GM23338 (cell line): ENCODE data around the gene BRF1. TPM values are rescaled to one million over a fixed set of nuclear protein-coding genes. Genes with fewer than 3 reads are reported as not detected.
A peak's percentile ranks its signal among the peaks of the same experiment; 100 is the strongest.

ENCODE experiments used
- ATAC-seq: fragments of 200-7000 bp; cut with Tn5 transposase; 3 replicates; pipeline ENCODE4 v1.9.1; 2020
- DNase-seq: peaks from one replicate; pipeline ENCODE4 v3.0.0-alpha.2; 2015; ENCODE audit warnings: low spot score
- H2AFZ ChIP-seq: fragments of 200-600 bp; sonication (generic); 2 replicates; pipeline ENCODE4 v1.8.0; 2016; ENCODE audit warnings: antibody characterized with exemption, mild to moderate bottlenecking, moderate library complexity
- H3F3A ChIP-seq: fragments of 200-600 bp; sonication (generic); replicated peaks from 2 replicates; pipeline ENCODE4 v1.8.0; 2017; ENCODE audit warnings: antibody characterized with exemption, mixed run types, low read depth
- H3K27ac ChIP-seq: fragments of 200-600 bp; sonication (generic); 2 replicates; pipeline ENCODE4 v1.6.1; 2016; ENCODE audit warnings: low read depth
- H3K27me3 ChIP-seq: fragments of 200-600 bp; sonication (generic); 2 replicates; pipeline ENCODE4 v1.8.0; 2016; ENCODE audit warnings: mild to moderate bottlenecking, mixed run types, moderate library complexity; ENCODE audit not compliant: insufficient read depth
- H3K36me3 ChIP-seq: fragments of 200-600 bp; sonication (generic); 2 replicates; pipeline ENCODE4 v1.8.0; 2016; ENCODE audit warnings: mild to moderate bottlenecking; ENCODE audit not compliant: insufficient read depth
- H3K4me1 ChIP-seq: fragments of 200-600 bp; sonication (generic); 2 replicates; pipeline ENCODE4 v1.8.0; 2016; ENCODE audit warnings: mild to moderate bottlenecking, moderate library complexity; ENCODE audit not compliant: insufficient read depth
- H3K4me2 ChIP-seq: fragments of 200-600 bp; sonication (generic); 2 replicates; pipeline ENCODE4 v1.7.1; 2017; ENCODE audit warnings: mixed run types
- H3K4me3 ChIP-seq: fragments of 200-600 bp; sonication (generic); 2 replicates; pipeline ENCODE4 v1.6.1; 2016; ENCODE audit warnings: mixed run types
- H3K79me2 ChIP-seq: fragments of 200-600 bp; sonication (generic); replicated peaks from 2 replicates; pipeline ENCODE4 v1.8.0; 2017; ENCODE audit warnings: mild to moderate bottlenecking; ENCODE audit not compliant: insufficient read depth
- H3K9me2 ChIP-seq: fragments of 200-600 bp; sonication (generic); 2 replicates; pipeline ENCODE4 v1.8.0; 2017; ENCODE audit not compliant: insufficient read depth
- H4K20me1 ChIP-seq: fragments of 200-600 bp; sonication (generic); replicated peaks from 2 replicates; pipeline ENCODE4 v1.8.0; 2017; ENCODE audit warnings: mild to moderate bottlenecking; ENCODE audit not compliant: insufficient read depth
- H3K27ac Mint-ChIP-seq: 2 replicates; pipeline ENCODE4 v1.8.0; 2020; ENCODE audit warnings: inconsistent platforms, mild to moderate bottlenecking, moderate library complexity, mixed read lengths
- H3K27me3 Mint-ChIP-seq: 3 replicates; pipeline ENCODE4 v1.8.0; 2022; ENCODE audit warnings: low read depth, mild to moderate bottlenecking, moderate library complexity, mixed read lengths, inconsistent platforms; ENCODE audit not compliant: insufficient read depth, poor library complexity
- H3K36me3 Mint-ChIP-seq: 3 replicates; pipeline ENCODE4 v1.8.0; 2021; ENCODE audit warnings: low read depth, mild to moderate bottlenecking, inconsistent platforms, moderate library complexity, mixed read lengths
- H3K4me1 Mint-ChIP-seq: 3 replicates; pipeline ENCODE4 v1.8.0; 2020; ENCODE audit warnings: mild to moderate bottlenecking, inconsistent platforms, mixed read lengths
- H3K4me3 Mint-ChIP-seq: 3 replicates; pipeline ENCODE4 v1.8.0; 2021; ENCODE audit warnings: moderate library complexity, mild to moderate bottlenecking, inconsistent platforms, mixed read lengths
- H3K9me3 Mint-ChIP-seq: 3 replicates; pipeline ENCODE4 v1.8.0; 2020; ENCODE audit warnings: moderate library complexity, mild to moderate bottlenecking, inconsistent platforms, mixed read lengths
- CREB1 ChIP-seq: fragments of 250-450 bp; sonication (Bioruptor Pico); IDR thresholded peaks from 2 replicates; pipeline ENCODE4 v1.5.0; 2020; ENCODE audit warnings: low read depth, mild to moderate bottlenecking, moderate library complexity
- CTCF ChIP-seq, 2 experiments: fragments of 200-600 bp in 1 of 2; sonication (generic) in 1 of 2; conservative IDR thresholded peaks; 2 replicates each; pipeline versions ENCODE4 v1.5.1 to v1.6.1; 2016 to 2017; ENCODE audit warnings: antibody characterized with exemption in 2 of 2, low read depth in 2 of 2, mild to moderate bottlenecking in 2 of 2, moderate library complexity in 1 of 2
- EZH2 ChIP-seq: fragments of 200-600 bp; sonication (generic); IDR thresholded peaks from one replicate; pipeline ENCODE4 v1.8.0; 2017; ENCODE audit warnings: antibody characterized with exemption, mild to moderate bottlenecking, low read depth; ENCODE audit not compliant: unreplicated experiment
- EZH2phosphoT487 ChIP-seq: fragments of 200-600 bp; sonication (generic); IDR thresholded peaks from one replicate; pipeline ENCODE4 v1.8.1; 2018; ENCODE audit warnings: antibody characterized with exemption; ENCODE audit not compliant: unreplicated experiment
- JUNB ChIP-seq: IDR thresholded peaks from one replicate; pipeline ENCODE4 v1.6.1; 2016; ENCODE audit warnings: antibody characterized with exemption; ENCODE audit not compliant: unreplicated experiment
- POLR2AphosphoS5 ChIP-seq: IDR thresholded peaks from 2 replicates; pipeline ENCODE4 v1.6.1; 2016; ENCODE audit warnings: antibody characterized with exemption, low read depth
- REST ChIP-seq: IDR thresholded peaks from one replicate; pipeline ENCODE4 v1.6.1; 2018; ENCODE audit warnings: antibody characterized with exemption; ENCODE audit not compliant: unreplicated experiment
- STAT1 ChIP-seq: IDR thresholded peaks from one replicate; pipeline ENCODE4 v1.6.1; 2016; ENCODE audit warnings: antibody characterized with exemption; ENCODE audit not compliant: unreplicated experiment
- ZNF114 ChIP-seq: fragments of 250-450 bp; sonication (Bioruptor Pico); IDR thresholded peaks from 2 replicates; pipeline ENCODE4 v1.5.0; 2020; ENCODE audit warnings: mild to moderate bottlenecking, moderate library complexity
- ZNF331 ChIP-seq: fragments of 250-450 bp; sonication (Bioruptor Pico); IDR thresholded peaks from 2 replicates; pipeline ENCODE4 v1.5.0; 2020; ENCODE audit warnings: low read depth, mild to moderate bottlenecking, moderate library complexity
- polyA plus RNA-seq: library from polyadenylated mRNA; unstranded; fragments of >200 nt; fragmentation: Nextera tagmentation; extraction: Ambion mirVana; gene quantifications from 2 replicates; pipeline ENCODE4 v1.2.1, GENCODE V29; 2016
- total RNA-seq: library from RNA; depleted of rRNA; stranded (reverse); fragments of >200 nt; shearing (Covaris generic); gene quantifications from 2 replicates; pipeline ENCODE4 v1.2.3, GENCODE V29; 2014

BRF1 gene
- total and polyA plus RNA-seq, 2 experiments from 2014 or later, result 8.6 to 29.9 TPM

GRCh38 chr14:105187935-105188524 lies 112.8 kb downstream of the BRF1 start:
- Mint-ChIP-seq H3K27ac (no peak overlapping the region), H3K4me3 (no peak overlapping the region), H3K4me1 (peaks cover 5% of the 10 kb centered on the region), H3K36me3 (no peaks in the 10 kb centered on the region), H3K27me3 (peaks cover 18% of the 10 kb centered on the region), H3K9me3 (peaks cover 10% of the 10 kb centered on the region)
- peak; percentile 33 for ATAC-seq
- no peaks in the 10 kb centered on the region for H3K79me2 ChIP-seq
- no peaks in the 10 kb centered on the region for H3K9me2 ChIP-seq
- H3K27me3 ChIP-seq, result no peaks in the 10 kb centered on the region
- no peak overlapping the region for H3K4me2 ChIP-seq
- no peaks in the 10 kb centered on the region for H4K20me1 ChIP-seq
- no peak overlapping the region for H3K4me3 ChIP-seq
- H2AFZ ChIP-seq, result no peak overlapping the region
- TF ChIP-seq EZH2phosphoT487 (no peak), JUNB (no peak), CTCF (conservative IDR thresholded peaks at IDR 0.05; ENCODE audit: low read depth in 2 of 2) (peak; percentile 12 to 76; a peak in 3 of 4 replicates), REST (no peak), ZNF114 (no peak), EZH2 (no peak)
- H3F3A ChIP-seq, result no peaks in the 10 kb centered on the region
- no peak overlapping the region for H3K27ac ChIP-seq
- H3K36me3 ChIP-seq, result no peaks in the 10 kb centered on the region
- no peak for DNase-seq
- no peaks in the 10 kb centered on the region for H3K4me1 ChIP-seq

GRCh38 chr14:105187116-105187515 lies 113.7 kb downstream of the BRF1 start:
- Histone ChIP-seq H3F3A (no peaks in the 10 kb centered on the region), H3K79me2 (no peaks in the 10 kb centered on the region), H3K9me2 (no peaks in the 10 kb centered on the region), H4K20me1 (no peaks in the 10 kb centered on the region), H2AFZ (no peak overlapping the region), H3K36me3 (no peaks in the 10 kb centered on the region), H3K4me3 (no peak overlapping the region), H3K27ac (no peak overlapping the region), H3K27me3 (0 out of 2 replicates have a peak, but pooled peaks cover 3% of the 10 kb centered on the region), H3K4me1 (no peaks in the 10 kb centered on the region), H3K4me2 (no peak overlapping the region)
- Mint-ChIP-seq H3K4me3 (no peak overlapping the region), H3K27ac (no peak overlapping the region), H3K4me1 (peaks cover 5% of the 10 kb centered on the region), H3K27me3 (peaks cover 22% of the 10 kb centered on the region), H3K9me3 (peaks cover 10% of the 10 kb centered on the region), H3K36me3 (no peaks in the 10 kb centered on the region)
- ATAC-seq (no peak), DNase-seq (no peak)
- TF ChIP-seq REST (no peak), POLR2AphosphoS5 (no peak), EZH2phosphoT487 (no peak), ZNF114 (no peak), JUNB (no peak), STAT1 (no peak), CREB1 (no peak), ZNF331 (CRISPR knock-in tag) (no peak)
